GM23338 (cell line): ENCODE data around the gene SPAG16. TPM values are rescaled to one million over a fixed set of nuclear protein-coding genes. Genes with fewer than 3 reads are reported as not detected.
"Not testable (repeated sequence)": the region's sequence is repeated elsewhere in the genome, so short reads cannot be mapped to it uniquely, and the experiment has no call there.

Source experiments
- ATAC-seq: fragments of 200-7000 bp; cut with Tn5 transposase; 3 replicates; pipeline ENCODE4 v1.9.1; 2020
- DNase-seq: peaks from one replicate; pipeline ENCODE4 v3.0.0-alpha.2; 2015; ENCODE audit warnings: low spot score
- H2AFZ ChIP-seq: fragments of 200-600 bp; sonication (generic); 2 replicates; pipeline ENCODE4 v1.8.0; 2016; ENCODE audit warnings: antibody characterized with exemption, mild to moderate bottlenecking, moderate library complexity
- H3F3A ChIP-seq: fragments of 200-600 bp; sonication (generic); replicated peaks from 2 replicates; pipeline ENCODE4 v1.8.0; 2017; ENCODE audit warnings: antibody characterized with exemption, mixed run types, low read depth
- H3K27ac ChIP-seq: fragments of 200-600 bp; sonication (generic); 2 replicates; pipeline ENCODE4 v1.6.1; 2016; ENCODE audit warnings: low read depth
- H3K27me3 ChIP-seq: fragments of 200-600 bp; sonication (generic); 2 replicates; pipeline ENCODE4 v1.8.0; 2016; ENCODE audit warnings: mild to moderate bottlenecking, mixed run types, moderate library complexity; ENCODE audit not compliant: insufficient read depth
- H3K36me3 ChIP-seq: fragments of 200-600 bp; sonication (generic); 2 replicates; pipeline ENCODE4 v1.8.0; 2016; ENCODE audit warnings: mild to moderate bottlenecking; ENCODE audit not compliant: insufficient read depth
- H3K4me1 ChIP-seq: fragments of 200-600 bp; sonication (generic); 2 replicates; pipeline ENCODE4 v1.8.0; 2016; ENCODE audit warnings: mild to moderate bottlenecking, moderate library complexity; ENCODE audit not compliant: insufficient read depth
- H3K4me2 ChIP-seq: fragments of 200-600 bp; sonication (generic); 2 replicates; pipeline ENCODE4 v1.7.1; 2017; ENCODE audit warnings: mixed run types
- H3K4me3 ChIP-seq: fragments of 200-600 bp; sonication (generic); 2 replicates; pipeline ENCODE4 v1.6.1; 2016; ENCODE audit warnings: mixed run types
- H3K79me2 ChIP-seq: fragments of 200-600 bp; sonication (generic); replicated peaks from 2 replicates; pipeline ENCODE4 v1.8.0; 2017; ENCODE audit warnings: mild to moderate bottlenecking; ENCODE audit not compliant: insufficient read depth
- H3K9me2 ChIP-seq: fragments of 200-600 bp; sonication (generic); 2 replicates; pipeline ENCODE4 v1.8.0; 2017; ENCODE audit not compliant: insufficient read depth
- H4K20me1 ChIP-seq: fragments of 200-600 bp; sonication (generic); replicated peaks from 2 replicates; pipeline ENCODE4 v1.8.0; 2017; ENCODE audit warnings: mild to moderate bottlenecking; ENCODE audit not compliant: insufficient read depth
- H3K27ac Mint-ChIP-seq: 2 replicates; pipeline ENCODE4 v1.8.0; 2020; ENCODE audit warnings: inconsistent platforms, mild to moderate bottlenecking, moderate library complexity, mixed read lengths
- H3K27me3 Mint-ChIP-seq: 3 replicates; pipeline ENCODE4 v1.8.0; 2022; ENCODE audit warnings: low read depth, mild to moderate bottlenecking, moderate library complexity, mixed read lengths, inconsistent platforms; ENCODE audit not compliant: insufficient read depth, poor library complexity
- H3K36me3 Mint-ChIP-seq: 3 replicates; pipeline ENCODE4 v1.8.0; 2021; ENCODE audit warnings: low read depth, mild to moderate bottlenecking, inconsistent platforms, moderate library complexity, mixed read lengths
- H3K4me1 Mint-ChIP-seq: 3 replicates; pipeline ENCODE4 v1.8.0; 2020; ENCODE audit warnings: mild to moderate bottlenecking, inconsistent platforms, mixed read lengths
- H3K4me3 Mint-ChIP-seq: 3 replicates; pipeline ENCODE4 v1.8.0; 2021; ENCODE audit warnings: moderate library complexity, mild to moderate bottlenecking, inconsistent platforms, mixed read lengths
- H3K9me3 Mint-ChIP-seq: 3 replicates; pipeline ENCODE4 v1.8.0; 2020; ENCODE audit warnings: moderate library complexity, mild to moderate bottlenecking, inconsistent platforms, mixed read lengths
- JUNB ChIP-seq: IDR thresholded peaks from one replicate; pipeline ENCODE4 v1.6.1; 2016; ENCODE audit warnings: antibody characterized with exemption; ENCODE audit not compliant: unreplicated experiment
- NANOG ChIP-seq: IDR thresholded peaks from 2 replicates; pipeline ENCODE4 v1.6.1; 2016; ENCODE audit warnings: antibody characterized with exemption, borderline replicate concordance
- POLR2AphosphoS5 ChIP-seq: IDR thresholded peaks from 2 replicates; pipeline ENCODE4 v1.6.1; 2016; ENCODE audit warnings: antibody characterized with exemption, low read depth
- ZNF114 ChIP-seq: fragments of 250-450 bp; sonication (Bioruptor Pico); IDR thresholded peaks from 2 replicates; pipeline ENCODE4 v1.5.0; 2020; ENCODE audit warnings: mild to moderate bottlenecking, moderate library complexity
- ZNF331 ChIP-seq: fragments of 250-450 bp; sonication (Bioruptor Pico); IDR thresholded peaks from 2 replicates; pipeline ENCODE4 v1.5.0; 2020; ENCODE audit warnings: low read depth, mild to moderate bottlenecking, moderate library complexity
- polyA plus RNA-seq: library from polyadenylated mRNA; unstranded; fragments of >200 nt; fragmentation: Nextera tagmentation; extraction: Ambion mirVana; gene quantifications from 2 replicates; pipeline ENCODE4 v1.2.1, GENCODE V29; 2016
- total RNA-seq: library from RNA; depleted of rRNA; stranded (reverse); fragments of >200 nt; shearing (Covaris generic); gene quantifications from 2 replicates; pipeline ENCODE4 v1.2.3, GENCODE V29; 2014
- TF ChIP-seq, protein P1 (sequence below): fragments of 250-450 bp; sonication (Bioruptor Pico); IDR thresholded peaks from 2 replicates; pipeline ENCODE4 v1.5.0; 2020; ENCODE audit warnings: mild to moderate bottlenecking, moderate library complexity

The SPAG16 gene
- total and polyA plus RNA-seq, 2 experiments from 2014 or later: 19.7 to 47.8 TPM

DNA sequence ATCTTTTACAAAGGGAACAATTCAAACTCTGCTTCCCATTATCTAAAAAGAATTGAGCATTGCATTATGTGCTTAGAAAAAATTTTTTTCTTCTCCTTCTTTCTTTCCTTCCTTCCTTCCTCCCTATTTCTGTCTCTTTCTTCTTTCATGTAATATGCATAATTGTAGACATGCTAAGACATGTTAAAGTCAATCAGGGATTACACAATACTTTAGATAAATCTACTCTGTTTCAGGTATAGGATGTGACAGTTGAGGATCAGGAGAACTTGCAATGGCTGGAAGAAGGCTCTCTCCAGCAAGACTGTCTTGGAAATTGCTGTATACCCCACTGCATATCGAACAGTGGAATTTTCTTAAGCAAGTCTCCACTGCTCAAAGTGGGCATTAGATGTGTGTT, 9.0 kb upstream of the SPAG16 start (continued):
- TF ChIP-seq ZNF331 (no peak), POLR2AphosphoS5 (no peak), JUNB (no peak), ZNF114 (CRISPR knock-in tag) (no peak)
- TF ChIP-seq, protein P1, sequence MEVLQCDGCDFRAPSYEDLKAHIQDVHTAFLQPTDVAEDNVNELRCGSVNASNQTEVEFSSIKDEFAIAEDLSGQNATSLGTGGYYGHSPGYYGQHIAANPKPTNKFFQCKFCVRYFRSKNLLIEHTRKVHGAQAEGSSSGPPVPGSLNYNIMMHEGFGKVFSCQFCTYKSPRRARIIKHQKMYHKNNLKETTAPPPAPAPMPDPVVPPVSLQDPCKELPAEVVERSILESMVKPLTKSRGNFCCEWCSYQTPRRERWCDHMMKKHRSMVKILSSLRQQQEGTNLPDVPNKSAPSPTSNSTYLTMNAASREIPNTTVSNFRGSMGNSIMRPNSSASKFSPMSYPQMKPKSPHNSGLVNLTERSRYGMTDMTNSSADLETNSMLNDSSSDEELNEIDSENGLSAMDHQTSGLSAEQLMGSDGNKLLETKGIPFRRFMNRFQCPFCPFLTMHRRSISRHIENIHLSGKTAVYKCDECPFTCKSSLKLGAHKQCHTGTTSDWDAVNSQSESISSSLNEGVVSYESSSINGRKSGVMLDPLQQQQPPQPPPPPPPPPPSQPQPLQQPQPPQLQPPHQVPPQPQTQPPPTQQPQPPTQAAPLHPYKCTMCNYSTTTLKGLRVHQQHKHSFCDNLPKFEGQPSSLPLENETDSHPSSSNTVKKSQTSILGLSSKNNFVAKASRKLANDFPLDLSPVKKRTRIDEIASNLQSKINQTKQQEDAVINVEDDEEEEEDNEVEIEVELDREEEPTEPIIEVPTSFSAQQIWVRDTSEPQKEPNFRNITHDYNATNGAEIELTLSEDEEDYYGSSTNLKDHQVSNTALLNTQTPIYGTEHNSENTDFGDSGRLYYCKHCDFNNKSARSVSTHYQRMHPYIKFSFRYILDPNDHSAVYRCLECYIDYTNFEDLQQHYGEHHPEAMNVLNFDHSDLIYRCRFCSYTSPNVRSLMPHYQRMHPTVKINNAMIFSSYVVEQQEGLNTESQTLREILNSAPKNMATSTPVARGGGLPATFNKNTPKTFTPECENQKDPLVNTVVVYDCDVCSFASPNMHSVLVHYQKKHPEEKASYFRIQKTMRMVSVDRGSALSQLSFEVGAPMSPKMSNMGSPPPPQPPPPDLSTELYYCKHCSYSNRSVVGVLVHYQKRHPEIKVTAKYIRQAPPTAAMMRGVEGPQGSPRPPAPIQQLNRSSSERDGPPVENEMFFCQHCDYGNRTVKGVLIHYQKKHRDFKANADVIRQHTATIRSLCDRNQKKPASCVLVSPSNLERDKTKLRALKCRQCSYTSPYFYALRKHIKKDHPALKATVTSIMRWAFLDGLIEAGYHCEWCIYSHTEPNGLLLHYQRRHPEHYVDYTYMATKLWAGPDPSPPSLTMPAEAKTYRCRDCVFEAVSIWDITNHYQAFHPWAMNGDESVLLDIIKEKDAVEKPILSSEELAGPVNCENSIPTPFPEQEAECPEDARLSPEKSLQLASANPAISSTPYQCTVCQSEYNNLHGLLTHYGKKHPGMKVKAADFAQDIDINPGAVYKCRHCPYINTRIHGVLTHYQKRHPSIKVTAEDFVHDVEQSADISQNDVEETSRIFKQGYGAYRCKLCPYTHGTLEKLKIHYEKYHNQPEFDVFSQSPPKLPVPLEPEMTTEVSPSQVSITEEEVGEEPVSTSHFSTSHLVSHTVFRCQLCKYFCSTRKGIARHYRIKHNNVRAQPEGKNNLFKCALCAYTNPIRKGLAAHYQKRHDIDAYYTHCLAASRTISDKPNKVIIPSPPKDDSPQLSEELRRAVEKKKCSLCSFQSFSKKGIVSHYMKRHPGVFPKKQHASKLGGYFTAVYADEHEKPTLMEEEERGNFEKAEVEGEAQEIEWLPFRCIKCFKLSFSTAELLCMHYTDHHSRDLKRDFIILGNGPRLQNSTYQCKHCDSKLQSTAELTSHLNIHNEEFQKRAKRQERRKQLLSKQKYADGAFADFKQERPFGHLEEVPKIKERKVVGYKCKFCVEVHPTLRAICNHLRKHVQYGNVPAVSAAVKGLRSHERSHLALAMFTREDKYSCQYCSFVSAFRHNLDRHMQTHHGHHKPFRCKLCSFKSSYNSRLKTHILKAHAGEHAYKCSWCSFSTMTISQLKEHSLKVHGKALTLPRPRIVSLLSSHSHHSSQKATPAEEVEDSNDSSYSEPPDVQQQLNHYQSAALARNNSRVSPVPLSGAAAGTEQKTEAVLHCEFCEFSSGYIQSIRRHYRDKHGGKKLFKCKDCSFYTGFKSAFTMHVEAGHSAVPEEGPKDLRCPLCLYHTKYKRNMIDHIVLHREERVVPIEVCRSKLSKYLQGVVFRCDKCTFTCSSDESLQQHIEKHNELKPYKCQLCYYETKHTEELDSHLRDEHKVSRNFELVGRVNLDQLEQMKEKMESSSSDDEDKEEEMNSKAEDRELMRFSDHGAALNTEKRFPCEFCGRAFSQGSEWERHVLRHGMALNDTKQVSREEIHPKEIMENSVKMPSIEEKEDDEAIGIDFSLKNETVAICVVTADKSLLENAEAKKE: no peak

DNA sequence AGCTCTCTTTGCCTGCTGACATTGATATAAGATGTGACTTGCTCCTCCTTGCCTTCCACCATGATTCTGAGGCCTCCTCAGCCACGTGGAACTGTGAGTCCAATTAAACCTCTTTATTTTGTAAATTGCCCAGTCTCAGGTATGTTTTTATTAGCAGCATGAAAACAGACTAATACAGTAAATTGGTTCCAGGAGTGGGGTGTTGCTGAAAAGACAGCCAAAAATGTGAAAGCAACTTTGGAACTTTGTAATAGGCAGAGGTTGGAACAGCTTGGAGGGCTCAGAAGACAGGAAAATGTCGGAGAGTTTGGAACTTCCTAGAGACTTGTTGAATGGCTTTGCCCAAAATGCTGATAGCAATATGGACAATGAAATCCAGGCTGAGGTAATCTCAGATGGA, 7.1 kb upstream of the SPAG16 start:
- peaks cover 21% of the 10 kb centered on the region for H3K9me3 Mint-ChIP-seq
- not testable (repeated sequence) for H3K27ac Mint-ChIP-seq, H3K27me3 ChIP-seq, H2AFZ ChIP-seq, H3K36me3 ChIP-seq, H3K4me1 Mint-ChIP-seq, H3K4me2 ChIP-seq, DNase-seq, H3F3A ChIP-seq, H3K4me3 ChIP-seq, ATAC-seq, H3K4me3 Mint-ChIP-seq, H3K27ac ChIP-seq, H4K20me1 ChIP-seq, H3K9me2 ChIP-seq, H3K4me1 ChIP-seq, H3K79me2 ChIP-seq, H3K27me3 Mint-ChIP-seq
- peaks cover 13% of the 10 kb centered on the region for H3K36me3 Mint-ChIP-seq

DNA sequence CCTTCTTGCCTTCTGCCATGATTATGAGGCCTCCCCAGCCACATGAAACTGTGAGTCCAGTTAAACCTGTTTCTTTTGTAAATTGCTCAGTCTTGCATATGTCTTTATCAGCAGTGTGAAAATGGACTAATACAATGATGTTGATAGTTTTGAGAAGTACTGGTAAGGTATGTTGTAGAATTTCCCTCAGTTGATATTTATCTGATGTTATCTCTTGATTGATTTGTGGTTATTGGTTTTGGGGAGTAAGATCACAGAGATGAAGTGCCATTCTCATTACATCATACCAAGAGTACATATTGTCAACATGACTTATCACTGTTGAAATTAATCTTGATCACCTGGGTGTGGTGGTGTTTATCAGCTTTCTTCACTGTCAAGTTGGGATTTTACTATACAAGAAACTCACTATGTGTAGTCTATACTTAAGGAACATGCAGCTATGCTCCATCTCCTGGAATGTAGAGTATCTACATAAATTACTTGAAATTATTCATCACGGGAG, 5.1 kb upstream of the SPAG16 start:
- Mint-ChIP-seq H3K4me1 (peaks cover 5% of the 10 kb centered on the region; the same call in 2 of the 3 replicates), H3K27me3 (peaks cover 2% of the 10 kb centered on the region), H3K9me3 (peaks cover 21% of the 10 kb centered on the region), H3K27ac (no peak overlapping the region), H3K4me3 (no peak overlapping the region), H3K36me3 (peaks cover 13% of the 10 kb centered on the region)
- no peaks in the 10 kb centered on the region for H3K27me3 ChIP-seq
- H4K20me1 ChIP-seq: no peaks in the 10 kb centered on the region
- H3K4me2 ChIP-seq: no peak overlapping the region
- no peaks in the 10 kb centered on the region for H3F3A ChIP-seq
- H3K79me2 ChIP-seq: no peaks in the 10 kb centered on the region
- H3K4me1 ChIP-seq: 0 out of 2 replicates have a peak, but pooled peaks cover 6% of the 10 kb centered on the region
- H3K4me3 ChIP-seq: no peak overlapping the region
- H3K27ac ChIP-seq: no peak overlapping the region
- DNase-seq: no peak
- peaks cover 7% of the 10 kb centered on the region; the same call in 1 of the 2 replicates for H3K9me2 ChIP-seq
- H3K36me3 ChIP-seq: no peaks in the 10 kb centered on the region
- no peak for ATAC-seq
- H2AFZ ChIP-seq: no peak overlapping the region
- TF ChIP-seq NANOG: no peak
